ENCODE measurements around the gene DEPP1.
"Not testable (repeated sequence)": the region's sequence is repeated elsewhere in the genome, so short reads cannot be mapped to it uniquely, and the experiment has no call there.

The DEPP1 gene

DNA sequence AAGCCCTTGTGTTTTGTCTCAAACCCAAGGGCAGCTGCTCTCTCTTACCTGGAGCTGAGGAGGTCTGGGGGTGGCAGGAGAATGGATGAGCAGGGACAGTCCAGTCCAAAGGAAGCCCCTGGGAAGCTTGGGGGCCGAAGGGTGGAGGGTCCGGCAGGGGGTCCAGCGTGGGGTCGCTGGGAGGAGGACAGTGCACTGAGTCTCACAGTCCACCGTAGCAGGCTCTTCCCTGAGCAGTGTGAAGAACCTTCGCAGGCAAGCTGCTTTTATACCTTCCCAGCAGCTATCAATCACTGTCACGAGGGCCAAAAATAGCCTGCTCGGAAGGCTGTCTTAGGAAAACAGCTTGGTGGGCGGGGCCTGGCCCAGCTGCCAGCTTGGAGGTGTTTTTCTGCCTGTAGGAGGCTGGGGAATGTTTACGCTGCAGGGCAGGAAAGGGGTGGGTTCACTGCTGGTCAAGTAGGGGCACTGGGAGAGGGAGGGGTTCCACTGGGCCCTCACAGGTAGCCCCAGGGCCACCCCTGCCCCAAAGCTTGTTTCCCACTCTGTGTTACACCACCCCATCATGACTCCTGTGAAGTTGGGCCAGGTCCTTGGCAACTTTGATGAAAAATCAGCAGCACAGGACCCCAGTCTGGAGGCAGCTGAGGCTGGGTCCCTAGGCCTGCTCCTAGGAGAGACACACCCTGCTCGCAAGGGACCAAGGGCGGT, at the start of gene DEPP1:
TSS of gene DEPP1 (minus strand) at position 240 of the 711 bp plus-strand sequence. CDS start 779 bp downstream, outside the sequence.
- TF ChIP-seq, protein P1, sequence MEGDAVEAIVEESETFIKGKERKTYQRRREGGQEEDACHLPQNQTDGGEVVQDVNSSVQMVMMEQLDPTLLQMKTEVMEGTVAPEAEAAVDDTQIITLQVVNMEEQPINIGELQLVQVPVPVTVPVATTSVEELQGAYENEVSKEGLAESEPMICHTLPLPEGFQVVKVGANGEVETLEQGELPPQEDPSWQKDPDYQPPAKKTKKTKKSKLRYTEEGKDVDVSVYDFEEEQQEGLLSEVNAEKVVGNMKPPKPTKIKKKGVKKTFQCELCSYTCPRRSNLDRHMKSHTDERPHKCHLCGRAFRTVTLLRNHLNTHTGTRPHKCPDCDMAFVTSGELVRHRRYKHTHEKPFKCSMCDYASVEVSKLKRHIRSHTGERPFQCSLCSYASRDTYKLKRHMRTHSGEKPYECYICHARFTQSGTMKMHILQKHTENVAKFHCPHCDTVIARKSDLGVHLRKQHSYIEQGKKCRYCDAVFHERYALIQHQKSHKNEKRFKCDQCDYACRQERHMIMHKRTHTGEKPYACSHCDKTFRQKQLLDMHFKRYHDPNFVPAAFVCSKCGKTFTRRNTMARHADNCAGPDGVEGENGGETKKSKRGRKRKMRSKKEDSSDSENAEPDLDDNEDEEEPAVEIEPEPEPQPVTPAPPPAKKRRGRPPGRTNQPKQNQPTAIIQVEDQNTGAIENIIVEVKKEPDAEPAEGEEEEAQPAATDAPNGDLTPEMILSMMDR (IDR thresholded peaks at IDR 0.05; ENCODE audit: borderline replicate concordance, insufficient read depth, low read depth, low read length) = no peak
- H3K4me3 ChIP-seq (ENCODE audit: low read depth, low read length) = no peak within 1 kb of the TSS

DNA sequence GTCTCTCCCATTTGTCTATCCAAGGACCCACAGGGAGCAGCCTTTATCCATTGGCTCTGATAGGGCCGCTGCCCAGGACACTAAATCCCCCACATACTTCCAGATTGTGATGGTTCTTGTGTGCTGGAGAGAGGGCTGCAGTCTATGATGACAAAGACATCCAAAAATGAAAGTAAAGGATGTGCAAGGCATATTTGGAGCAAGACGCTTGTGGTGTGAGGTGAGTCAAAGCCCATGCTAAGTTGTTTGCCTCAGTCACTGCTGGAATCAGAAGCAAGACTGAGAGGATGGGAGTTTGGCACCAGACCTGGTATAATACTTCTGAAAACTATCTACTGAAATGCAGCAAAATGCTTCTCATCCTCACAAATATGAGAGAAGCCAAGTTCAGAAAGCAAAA, 44.8 kb upstream of the DEPP1 start:
- TF ChIP-seq, protein P1 (IDR thresholded peaks at IDR 0.05; ENCODE audit: borderline replicate concordance, insufficient read depth, low read depth, low read length) = no peak
- no peak overlapping the region for H3K4me3 ChIP-seq (ENCODE audit: low read depth, low read length)

DNA sequence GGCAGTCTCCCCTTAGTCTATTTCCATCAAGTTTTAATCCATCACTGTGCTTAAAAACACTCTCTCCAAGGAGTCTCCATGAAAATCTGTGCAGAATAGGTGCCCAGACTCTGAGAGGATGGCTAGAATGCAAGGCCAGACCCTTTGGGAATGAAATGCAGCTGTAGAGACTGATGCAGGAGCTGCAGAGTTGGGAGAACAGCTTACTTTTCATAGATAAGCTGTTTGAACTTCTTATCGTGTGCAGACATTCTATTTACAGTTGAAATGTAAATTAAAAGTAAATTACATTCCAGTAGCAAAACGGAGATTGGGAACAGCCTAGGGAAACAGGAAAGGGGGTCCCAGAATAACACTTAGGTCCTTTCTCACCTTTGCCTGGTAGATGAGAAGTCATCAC, 37.0 kb upstream of the DEPP1 start:
- TF ChIP-seq, protein P1 (IDR thresholded peaks at IDR 0.05; ENCODE audit: borderline replicate concordance, insufficient read depth, low read depth, low read length) = no peak
- no peak overlapping the region for H3K4me3 ChIP-seq (ENCODE audit: low read depth, low read length)

DNA sequence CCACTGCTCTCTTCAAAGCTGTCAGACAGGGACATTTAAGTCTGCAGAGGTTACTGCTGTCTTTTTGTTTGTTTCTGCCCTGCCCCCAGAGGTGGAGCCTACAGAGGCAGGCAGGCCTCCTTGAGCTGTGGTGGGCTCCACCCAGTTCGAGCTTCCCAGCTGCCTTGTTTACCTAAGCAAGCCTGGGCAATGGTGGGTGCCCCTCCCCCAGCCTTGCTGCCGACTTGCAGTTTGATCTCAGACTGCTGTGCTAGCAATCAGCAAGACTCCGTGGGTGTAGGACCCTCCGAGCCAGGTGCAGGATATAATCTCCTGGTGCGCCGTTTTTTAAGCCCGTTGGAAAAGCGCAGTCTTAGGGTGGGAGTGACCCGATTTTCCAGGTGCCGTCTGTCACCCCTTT, 35.9 kb upstream of the DEPP1 start:
- H3K4me3 ChIP-seq (ENCODE audit: low read depth, low read length) = not testable (repeated sequence)

DNA sequence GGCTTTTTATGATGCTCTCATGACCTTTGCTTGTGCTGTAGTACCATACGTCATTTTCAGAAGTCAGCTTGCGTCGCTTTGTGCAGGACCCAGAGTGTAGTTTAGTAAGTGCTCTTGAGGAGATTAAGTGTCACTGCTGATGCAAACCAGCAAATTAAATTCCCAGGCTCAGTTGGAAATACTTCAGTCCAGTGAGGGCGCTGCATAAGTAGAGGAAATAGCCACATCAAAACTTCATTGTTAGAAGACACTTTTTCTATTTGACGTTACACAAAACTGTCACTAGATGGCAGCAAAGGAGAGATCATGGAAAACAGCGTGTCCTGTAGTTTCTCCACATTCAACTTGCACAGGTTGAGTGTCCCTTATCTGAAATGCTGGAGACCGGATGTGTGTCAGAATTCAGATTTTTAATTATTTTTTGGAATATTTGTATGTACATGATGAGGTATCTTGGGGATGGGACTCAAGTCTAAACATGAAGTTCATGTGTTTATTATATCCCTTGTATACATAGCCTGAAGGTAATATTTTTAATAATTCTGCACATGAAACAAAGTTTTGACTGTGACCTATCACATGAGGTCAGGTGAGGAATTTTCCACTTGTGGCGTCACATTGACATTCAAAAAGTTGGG, 30.0 kb upstream of the DEPP1 start:
- TF ChIP-seq, protein P1 (IDR thresholded peaks at IDR 0.05; ENCODE audit: borderline replicate concordance, insufficient read depth, low read depth, low read length) = peak; percentile 59; the same call in 1 of the 2 replicates
- no peak overlapping the region for H3K4me3 ChIP-seq (ENCODE audit: low read depth, low read length)

GRCh38 chr10:45006276-45007030, 27.8 kb upstream of the DEPP1 start:
- no peak overlapping the region for H3K4me3 ChIP-seq (ENCODE audit: low read depth, low read length)
- TF ChIP-seq, protein P1 (IDR thresholded peaks at IDR 0.05; ENCODE audit: borderline replicate concordance, insufficient read depth, low read depth, low read length) = no peak

DNA sequence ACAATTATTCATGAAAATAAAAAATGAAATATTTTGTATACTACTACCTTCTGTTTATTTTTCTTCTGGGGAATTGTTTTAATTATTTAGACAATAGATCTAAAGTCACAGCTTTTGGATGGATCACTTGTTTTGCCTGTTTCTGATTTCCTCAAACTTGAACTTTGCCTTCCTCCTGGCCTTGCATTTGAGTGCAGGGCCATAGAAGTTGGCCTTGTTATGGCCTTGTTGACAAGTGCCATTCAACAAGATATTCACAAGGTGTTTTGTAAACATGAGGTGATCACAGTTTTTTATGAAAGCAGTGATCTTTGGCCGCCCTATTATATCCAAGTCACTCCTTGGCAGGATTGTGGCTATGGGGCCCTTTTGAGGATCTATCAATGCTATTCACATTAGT, 26.7 kb upstream of the DEPP1 start:
- TF ChIP-seq, protein P1 (IDR thresholded peaks at IDR 0.05; ENCODE audit: borderline replicate concordance, insufficient read depth, low read depth, low read length) = no peak
- no peak overlapping the region for H3K4me3 ChIP-seq (ENCODE audit: low read depth, low read length)
